Retinal pigment epithelial cell (primary cell): ENCODE data around the gene TRPM8.

Source experiments
- DNase-seq: peaks from one replicate; pipeline ENCODE4 v3.0.0-alpha.2; 2010; ENCODE audit warnings: low read depth
- H3K4me3 ChIP-seq: 2 replicates; pipeline ENCODE4 v1.5.1; 2011; ENCODE audit warnings: mild to moderate bottlenecking, low read length, control low read depth, moderate library complexity
- TF ChIP-seq, protein P1 (sequence below): conservative IDR thresholded peaks from 2 replicates; pipeline ENCODE4 v1.5.1; 2011; ENCODE audit warnings: low read depth, low read length, control low read depth, inconsistent platforms

The TRPM8 gene

GRCh38 chr2:233974530-233975071, 57.4 kb downstream of the TRPM8 start:
- TF ChIP-seq, protein P1, sequence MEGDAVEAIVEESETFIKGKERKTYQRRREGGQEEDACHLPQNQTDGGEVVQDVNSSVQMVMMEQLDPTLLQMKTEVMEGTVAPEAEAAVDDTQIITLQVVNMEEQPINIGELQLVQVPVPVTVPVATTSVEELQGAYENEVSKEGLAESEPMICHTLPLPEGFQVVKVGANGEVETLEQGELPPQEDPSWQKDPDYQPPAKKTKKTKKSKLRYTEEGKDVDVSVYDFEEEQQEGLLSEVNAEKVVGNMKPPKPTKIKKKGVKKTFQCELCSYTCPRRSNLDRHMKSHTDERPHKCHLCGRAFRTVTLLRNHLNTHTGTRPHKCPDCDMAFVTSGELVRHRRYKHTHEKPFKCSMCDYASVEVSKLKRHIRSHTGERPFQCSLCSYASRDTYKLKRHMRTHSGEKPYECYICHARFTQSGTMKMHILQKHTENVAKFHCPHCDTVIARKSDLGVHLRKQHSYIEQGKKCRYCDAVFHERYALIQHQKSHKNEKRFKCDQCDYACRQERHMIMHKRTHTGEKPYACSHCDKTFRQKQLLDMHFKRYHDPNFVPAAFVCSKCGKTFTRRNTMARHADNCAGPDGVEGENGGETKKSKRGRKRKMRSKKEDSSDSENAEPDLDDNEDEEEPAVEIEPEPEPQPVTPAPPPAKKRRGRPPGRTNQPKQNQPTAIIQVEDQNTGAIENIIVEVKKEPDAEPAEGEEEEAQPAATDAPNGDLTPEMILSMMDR = peak; percentile 20
- H3K4me3 ChIP-seq = no peak overlapping the region
- DNase-seq = peak; percentile 97

DNA sequence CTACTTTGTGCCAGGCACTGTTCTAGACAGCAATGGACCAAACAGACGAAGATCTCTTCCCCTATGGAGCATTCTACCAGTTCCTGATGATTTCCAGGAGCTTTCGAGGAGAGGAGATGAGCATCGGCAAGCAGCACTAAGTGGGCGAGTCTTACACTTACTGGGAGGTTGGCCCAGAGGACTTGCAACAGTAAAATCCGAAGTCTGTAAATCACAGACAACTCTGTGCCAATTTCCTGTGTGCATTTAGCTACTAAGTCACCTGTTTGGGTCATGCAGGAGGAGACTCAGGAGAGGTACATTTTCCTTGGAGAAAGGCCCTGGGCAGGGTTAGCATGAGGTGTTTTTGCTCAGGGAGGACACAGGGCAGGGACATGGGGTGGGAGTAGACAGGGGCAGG, 58.9 kb downstream of the TRPM8 start:
- TF ChIP-seq, protein P1 = no peak
- H3K4me3 ChIP-seq = no peak overlapping the region

DNA sequence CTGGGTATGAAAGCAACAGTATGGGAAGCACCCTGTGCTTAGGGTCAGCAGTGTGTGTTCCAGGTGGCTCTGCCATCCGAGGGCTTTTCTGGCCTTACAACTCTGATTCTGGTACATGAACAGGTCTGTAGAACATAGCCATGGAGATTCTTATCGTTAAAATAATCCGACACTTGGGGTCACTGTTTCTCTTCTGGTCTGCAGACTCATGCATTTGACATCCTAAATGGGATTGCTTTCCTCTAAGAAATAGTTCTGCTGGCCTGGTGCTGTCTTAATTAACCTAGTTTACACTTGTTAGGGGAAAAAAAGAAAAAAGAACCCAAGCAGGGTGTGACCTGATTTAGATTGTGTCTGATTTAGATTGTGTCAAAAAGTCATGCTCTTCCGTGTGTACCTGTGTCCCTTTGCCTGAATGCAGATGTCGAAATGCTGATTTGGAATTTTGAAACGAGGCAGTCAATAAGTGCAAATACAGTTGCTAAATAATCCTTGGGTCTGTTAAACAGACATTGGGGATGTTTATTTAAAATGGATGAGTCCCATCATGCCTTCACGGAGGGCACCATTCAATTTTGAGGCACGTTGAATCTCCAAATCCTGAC, 59.6 kb downstream of the TRPM8 start:
- peak; percentile 45 for DNase-seq
- TF ChIP-seq, protein P1 = peak; percentile 51
- H3K4me3 ChIP-seq = no peak overlapping the region

More for the DNA sequence above, 58.9 kb downstream of the TRPM8 start:
- DNase-seq = no peak

GRCh38 chr2:233977296-233977837, 60.2 kb downstream of the TRPM8 start:
- TF ChIP-seq, protein P1 = no peak
- no peak overlapping the region for H3K4me3 ChIP-seq
- DNase-seq = no peak

GRCh38 chr2:233979748-233980147, 62.6 kb downstream of the TRPM8 start:
- TF ChIP-seq, protein P1 = no peak
- peak; percentile 17 for DNase-seq
- H3K4me3 ChIP-seq = no peak overlapping the region

DNA sequence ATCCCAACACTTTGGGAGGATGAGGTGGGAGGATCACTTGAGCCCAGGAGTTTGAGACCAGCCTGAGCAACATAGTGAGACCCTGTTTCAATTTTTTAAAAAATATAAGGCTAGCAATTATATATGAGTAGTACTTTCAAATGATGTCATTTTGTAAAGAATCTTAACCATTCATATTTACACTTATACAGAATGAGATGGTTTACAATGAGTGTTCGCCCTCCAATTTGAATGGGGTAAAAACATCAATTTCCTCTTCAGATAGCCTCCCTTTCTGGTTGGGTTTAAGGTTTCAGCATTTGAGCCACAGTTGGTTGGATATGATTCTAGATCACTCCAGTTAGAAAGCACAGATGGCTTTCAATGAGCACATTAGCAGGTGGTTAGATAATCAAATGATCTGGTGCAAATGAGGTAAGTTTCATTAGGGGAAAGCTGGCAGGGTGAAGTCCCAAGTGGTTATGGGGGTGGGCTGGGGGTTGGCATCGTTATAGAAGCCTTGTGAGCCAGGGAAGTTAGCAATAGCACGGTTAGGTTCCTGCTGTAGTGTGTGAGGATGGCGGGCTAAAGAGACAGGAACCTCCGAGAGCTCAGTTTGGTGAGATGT, 63.9 kb downstream of the TRPM8 start:
- no peak for DNase-seq
- H3K4me3 ChIP-seq = no peak overlapping the region
- TF ChIP-seq, protein P1 = no peak
